NCI-H2227 treated with DMSO at 0.1 percent for 48 hours (cell line): ENCODE data around the gene CPT1B.

ENCODE experiments used
- DNase-seq: peaks from one replicate; lab custom pipeline; 2025; lab: John Stamatoyannopoulos, UW

The CPT1B gene

GRCh38 chr22:50569896-50570535 is 8.2 kb downstream of the CPT1B start:
- no peak for DNase-seq

DNA sequence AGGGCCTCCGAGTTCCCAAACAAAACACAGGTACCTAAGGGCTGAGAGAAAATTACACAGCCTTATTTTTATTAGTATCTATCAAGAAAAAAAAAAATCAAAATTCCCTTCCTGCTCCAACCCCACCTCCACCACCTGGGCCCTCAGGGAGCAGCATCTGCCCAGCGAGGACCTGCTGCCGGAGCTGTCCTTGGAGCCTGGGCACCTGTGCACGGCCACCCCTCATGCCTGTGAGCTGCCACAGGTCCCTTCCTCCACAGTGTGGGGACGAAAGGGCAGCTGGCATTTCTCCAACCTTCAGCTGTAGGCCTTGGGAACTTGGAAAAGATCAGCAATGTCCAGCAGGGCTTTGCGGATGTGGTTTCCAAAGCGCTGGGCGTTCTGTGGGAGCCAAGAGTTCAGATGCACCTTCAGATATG is 9.2 kb downstream of the CPT1B start:
- no peak for DNase-seq

GRCh38 chr22:50568626-50569025 is 9.6 kb downstream of the CPT1B start:
- DNase-seq, result no peak

GRCh38 chr22:50567721-50568252 is 10.4 kb downstream of the CPT1B start:
- no peak for DNase-seq

DNA sequence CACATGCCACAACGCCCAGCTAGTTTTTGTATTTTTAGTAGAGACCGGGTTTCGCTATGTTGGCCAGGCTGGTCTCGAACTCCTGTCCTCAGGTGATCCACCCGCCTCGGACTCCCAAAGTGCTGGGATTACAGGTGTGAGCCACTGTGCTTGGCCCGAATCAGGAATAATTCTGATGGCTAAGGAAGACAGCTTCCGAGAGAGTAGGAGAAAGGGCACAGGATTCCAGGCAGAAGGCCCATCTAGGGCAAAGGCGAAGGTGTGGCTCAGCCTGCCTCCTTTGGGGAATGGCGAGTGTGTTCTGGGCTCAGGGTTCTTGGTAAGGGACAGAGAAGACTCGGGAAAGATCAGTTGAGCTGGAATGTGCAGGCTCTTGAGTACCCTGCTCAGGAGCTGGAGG is 13.9 kb downstream of the CPT1B start:
- DNase-seq, result no peak

- DNase-seq, result no peak
These were observed 14.6 kb downstream of the CPT1B start for GRCh38 chr22:50563413-50564160.

DNA sequence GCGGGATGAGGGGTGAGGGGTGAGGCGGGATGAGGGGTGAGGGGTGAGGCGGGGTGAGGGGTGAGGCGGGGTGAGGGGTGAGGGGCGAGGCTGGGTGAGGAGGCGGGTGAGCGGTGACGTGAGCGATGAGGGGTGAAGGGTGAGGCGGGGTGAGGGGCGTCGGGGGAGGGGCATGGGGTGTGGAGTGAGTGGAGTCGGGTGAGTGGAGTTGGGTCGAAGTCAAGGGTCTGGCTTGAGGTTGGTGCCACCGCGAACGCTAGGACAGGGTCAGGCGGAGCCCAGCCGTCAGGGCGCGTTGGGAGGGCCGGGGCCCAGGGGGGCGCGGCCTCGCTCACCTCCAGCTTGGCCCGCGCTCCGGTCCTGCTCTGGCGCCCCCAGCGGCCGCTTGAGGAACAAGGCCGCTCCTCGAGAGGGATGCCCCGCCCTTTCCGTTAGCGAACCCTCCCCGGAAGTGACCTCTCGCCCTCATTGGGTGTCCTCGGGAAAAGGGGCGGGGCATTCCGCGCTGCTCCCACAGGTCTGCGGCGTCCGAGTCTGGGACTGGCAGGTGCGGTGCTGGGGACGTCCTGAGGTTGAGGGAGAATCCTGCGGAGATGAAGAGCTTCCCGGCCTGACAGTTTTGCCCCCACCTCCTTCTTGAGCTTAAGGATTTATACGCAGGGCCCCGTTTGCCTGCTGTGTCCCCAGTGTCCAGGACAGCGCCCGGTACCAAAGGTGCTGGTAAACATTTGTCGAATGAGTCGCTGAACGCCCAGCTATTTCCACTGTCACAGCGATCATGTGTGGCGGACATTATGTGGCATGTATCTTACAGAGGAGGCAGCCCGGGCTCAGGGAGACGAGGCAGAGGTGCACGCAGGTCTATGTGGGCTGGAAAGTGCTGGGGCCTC is 15.5 kb downstream of the CPT1B start, which contains the start of gene SYCE3:
TSS of gene SYCE3 (minus strand) at position 397 of the 890 bp plus-strand sequence. CDS start 6,514 bp downstream, outside the sequence.
- DNase-seq, result peak; percentile 85

DNA sequence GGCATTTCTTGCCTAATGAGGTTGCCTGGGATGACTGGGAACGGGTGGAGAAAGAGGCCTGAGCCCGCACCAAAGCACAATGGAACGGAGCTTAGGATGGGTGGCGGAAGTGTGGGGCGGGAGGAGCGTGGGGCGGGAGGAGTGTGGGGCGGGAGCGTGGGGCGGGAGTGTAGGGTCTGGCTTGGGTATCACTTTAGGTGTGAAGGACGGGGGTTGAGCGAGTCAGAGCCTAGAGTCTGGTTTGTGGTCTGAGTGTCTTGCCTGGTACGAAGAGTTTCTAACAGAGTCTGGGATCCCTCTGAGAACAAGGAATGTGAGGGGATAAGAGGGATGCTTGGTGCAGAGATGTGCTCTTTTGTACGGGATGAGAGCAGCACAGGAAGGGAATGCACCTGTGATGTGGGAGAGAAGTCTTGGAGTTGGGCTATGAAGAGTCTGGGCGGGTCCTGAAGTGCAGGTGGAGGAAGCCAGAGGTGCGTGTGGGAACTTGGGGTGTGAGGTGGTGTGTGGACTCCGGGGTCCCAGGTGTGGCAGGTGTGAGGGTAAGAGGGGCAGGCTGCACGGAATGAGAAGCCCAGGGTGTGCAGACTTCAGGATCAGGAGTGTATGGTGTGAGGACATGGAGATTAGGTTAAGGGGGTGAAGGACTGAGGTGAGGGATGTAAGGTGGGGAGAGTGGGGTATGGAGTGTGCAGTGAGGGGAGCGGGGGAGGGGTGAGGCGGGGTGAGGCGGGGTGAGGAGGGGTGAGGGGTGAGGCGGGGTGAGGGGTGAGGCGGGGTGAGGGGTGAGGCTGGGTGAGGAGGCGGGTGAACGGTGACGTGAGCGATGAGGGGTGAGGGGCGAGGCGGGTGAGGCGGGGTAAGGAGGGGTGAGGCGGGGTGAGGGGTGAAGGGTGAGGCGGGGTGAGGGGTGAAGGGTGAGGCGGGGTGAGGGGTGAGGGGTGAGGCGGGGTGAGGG is 16.5 kb downstream of the CPT1B start:
- DNase-seq, result no peak

GRCh38 chr22:50560034-50560433 is 18.2 kb downstream of the CPT1B start:
- DNase-seq, result no peak

DNA sequence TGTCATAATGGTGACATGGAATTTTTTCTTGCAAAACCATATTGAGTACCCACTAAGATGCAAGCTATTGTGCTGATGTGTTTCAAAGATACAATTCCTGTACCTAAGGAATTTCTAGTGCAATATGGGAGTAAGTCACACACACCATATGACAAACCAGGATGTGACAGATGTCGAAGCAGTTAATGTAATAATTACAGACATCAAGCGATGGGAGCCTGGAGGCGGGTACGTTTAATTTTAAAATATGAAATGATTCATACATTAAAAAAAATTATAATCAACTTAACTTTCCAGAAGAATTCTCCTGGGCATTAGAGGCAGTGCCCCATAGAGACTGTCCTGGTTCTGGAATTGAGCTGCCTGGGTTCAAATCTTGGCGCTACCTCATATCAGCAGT is 21.5 kb downstream of the CPT1B start:
- no peak for DNase-seq

- no peak for DNase-seq
These were observed 24.9 kb downstream of the CPT1B start for GRCh38 chr22:50553310-50553709.

DNA sequence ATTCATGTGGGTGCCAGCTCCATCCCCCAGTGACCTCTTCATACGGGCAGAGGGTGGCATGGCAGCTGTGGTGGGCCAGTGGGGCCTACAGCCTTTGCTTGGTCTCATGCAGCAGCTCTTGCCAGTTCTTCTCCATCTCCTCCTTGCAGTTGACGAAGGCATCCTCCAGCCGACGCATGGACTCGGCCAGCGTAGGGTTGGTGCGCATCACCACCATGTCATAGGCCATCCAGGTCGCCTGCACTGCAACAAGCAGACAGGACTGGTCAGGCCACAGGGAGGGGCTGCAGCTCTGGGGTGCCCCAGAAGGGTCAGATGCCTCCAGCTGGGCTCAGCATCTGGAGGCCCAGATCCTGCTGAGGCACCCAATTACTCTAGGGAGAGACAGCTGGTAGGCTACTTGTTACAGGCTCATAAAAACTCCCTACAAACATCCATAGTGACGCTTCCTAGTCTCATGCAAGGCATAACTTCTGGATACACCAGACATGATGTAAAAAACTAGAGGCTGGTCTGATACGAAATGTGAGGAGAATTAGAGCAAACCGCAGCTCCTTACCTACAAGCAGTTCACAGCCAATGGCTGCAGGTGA is 27.0 kb downstream of the CPT1B start:
- no peak for DNase-seq

- no peak for DNase-seq
These were observed 27.8 kb downstream of the CPT1B start for GRCh38 chr22:50550395-50550794.

- DNase-seq, result no peak
These were observed 29.1 kb downstream of the CPT1B start for GRCh38 chr22:50548921-50549790.

GRCh38 chr22:50548040-50548920 is 29.9 kb downstream of the CPT1B start:
- DNase-seq, result no peak

DNA sequence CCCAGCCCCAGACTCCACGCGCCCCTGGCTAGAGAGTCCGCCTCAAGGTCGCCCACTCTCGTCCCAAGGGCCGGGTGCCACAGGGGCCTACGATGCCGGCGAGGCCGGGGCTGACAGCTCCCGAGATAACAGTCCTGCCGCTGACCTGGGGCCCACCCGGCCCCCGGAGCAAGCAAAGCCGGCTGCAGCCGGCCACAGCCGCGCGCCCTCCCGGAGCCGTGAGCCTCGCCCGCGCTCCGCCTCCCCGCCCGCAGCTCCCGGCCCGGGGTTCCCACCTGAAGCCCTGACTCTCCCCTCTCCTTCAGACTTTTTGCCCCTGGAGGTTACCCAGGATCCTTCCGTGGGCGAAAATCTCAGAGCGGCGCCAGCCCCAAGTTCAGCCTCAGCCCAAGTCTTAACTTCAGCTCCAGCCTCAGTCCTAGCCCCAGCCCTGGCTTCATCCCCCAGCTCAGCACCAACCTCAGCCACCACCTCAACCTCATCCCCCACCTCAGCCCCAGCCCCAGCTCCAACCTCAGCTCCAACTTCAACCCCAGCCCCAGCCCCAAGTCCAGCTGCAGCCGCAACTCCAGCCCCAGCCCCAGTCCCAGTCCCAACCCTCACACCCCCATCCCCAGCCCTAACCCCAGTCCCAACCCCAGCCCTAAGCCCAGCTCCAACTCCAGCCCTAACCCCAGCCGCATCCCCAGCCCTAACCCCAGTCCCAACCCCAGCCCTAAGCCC is 30.8 kb downstream of the CPT1B start:
- no peak for DNase-seq

- no peak for DNase-seq
These were observed 31.6 kb downstream of the CPT1B start for GRCh38 chr22:50546326-50547262.
